Ovary (tissue), 3 donors: Measurements from ENCODE around the gene TXNDC11.

Source experiments
- EP300 ChIP-seq: sonication (generic); formaldehyde crosslinking; IDR thresholded peaks from one replicate; pipeline ENCODE4 v1.6.1; 2017; ENCODE audit warnings: antibody characterized with exemption
- TF ChIP-seq, protein P1 (sequence below), 3 donors: fragments of 450-650 bp in 2 of 3; fragments of 200-600 bp in 1 of 3; IDR thresholded peaks; one replicate each; pipeline versions ENCODE4 v1.5.1 to v1.8.0; 2016 to 2022; ENCODE audit warnings: antibody characterized with exemption in 3 of 3, mild to moderate bottlenecking in 1 of 3
- donor health status: DM: no; HTN: no; CAD: no.

DNA sequence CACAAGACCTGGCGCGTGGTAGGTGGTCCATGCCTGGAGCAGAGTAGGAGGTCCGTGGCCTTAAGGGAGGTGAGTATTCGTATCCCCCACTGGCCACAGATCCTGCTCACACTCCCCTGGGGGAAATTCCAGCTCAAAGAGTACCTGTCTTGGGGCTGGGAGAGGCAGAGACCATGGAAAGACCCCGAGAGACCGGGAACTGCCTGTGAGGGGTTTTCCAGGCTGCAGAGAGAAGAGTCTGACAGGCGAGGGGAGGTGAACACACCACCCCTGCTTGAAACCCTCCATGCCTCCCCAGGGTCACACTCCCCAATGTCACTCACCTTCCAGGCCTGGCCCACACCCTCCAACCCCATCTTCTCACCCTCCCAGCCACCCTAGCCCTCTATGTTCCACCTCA lies 87.0 kb downstream of the TXNDC11 start:
- TF ChIP-seq, protein P1, sequence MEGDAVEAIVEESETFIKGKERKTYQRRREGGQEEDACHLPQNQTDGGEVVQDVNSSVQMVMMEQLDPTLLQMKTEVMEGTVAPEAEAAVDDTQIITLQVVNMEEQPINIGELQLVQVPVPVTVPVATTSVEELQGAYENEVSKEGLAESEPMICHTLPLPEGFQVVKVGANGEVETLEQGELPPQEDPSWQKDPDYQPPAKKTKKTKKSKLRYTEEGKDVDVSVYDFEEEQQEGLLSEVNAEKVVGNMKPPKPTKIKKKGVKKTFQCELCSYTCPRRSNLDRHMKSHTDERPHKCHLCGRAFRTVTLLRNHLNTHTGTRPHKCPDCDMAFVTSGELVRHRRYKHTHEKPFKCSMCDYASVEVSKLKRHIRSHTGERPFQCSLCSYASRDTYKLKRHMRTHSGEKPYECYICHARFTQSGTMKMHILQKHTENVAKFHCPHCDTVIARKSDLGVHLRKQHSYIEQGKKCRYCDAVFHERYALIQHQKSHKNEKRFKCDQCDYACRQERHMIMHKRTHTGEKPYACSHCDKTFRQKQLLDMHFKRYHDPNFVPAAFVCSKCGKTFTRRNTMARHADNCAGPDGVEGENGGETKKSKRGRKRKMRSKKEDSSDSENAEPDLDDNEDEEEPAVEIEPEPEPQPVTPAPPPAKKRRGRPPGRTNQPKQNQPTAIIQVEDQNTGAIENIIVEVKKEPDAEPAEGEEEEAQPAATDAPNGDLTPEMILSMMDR (IDR thresholded peaks at IDR 0.05), result no peak
- TF ChIP-seq EP300, result no peak
